ENCODE results near the gene CAD.

Gene CAD

GRCh38 chr2:27238976-27239375, 21.8 kb downstream of the CAD start:
- no peak for TF ChIP-seq CTCF (IDR thresholded peaks at IDR 0.05; ENCODE audit: low read depth, low read length)
- DNase-seq: no peak
- H3K4me1 ChIP-seq: no peaks in the 10 kb centered on the region
- peaks cover 99% of the 10 kb centered on the region for H3K36me3 ChIP-seq
- no peak overlapping the region for H3K4me3 ChIP-seq (ENCODE audit: low read depth, low read length)
- H3K9me3 ChIP-seq: no peaks in the 10 kb centered on the region
- H3K27me3 ChIP-seq: no peaks in the 10 kb centered on the region

GRCh38 chr2:27240406-27240805, 23.2 kb downstream of the CAD start:
- Histone ChIP-seq H3K27me3 (no peaks in the 10 kb centered on the region), H3K4me3 (ENCODE audit: low read depth, low read length) (no peak overlapping the region), H3K36me3 (peaks cover 93% of the 10 kb centered on the region), H3K9me3 (no peaks in the 10 kb centered on the region), H3K4me1 (no peaks in the 10 kb centered on the region)
- no peak for DNase-seq
- TF ChIP-seq CTCF (IDR thresholded peaks at IDR 0.05; ENCODE audit: low read depth, low read length): no peak

- no peaks in the 10 kb centered on the region for H3K9me3 ChIP-seq
- no peak for DNase-seq
- H3K4me3 ChIP-seq (ENCODE audit: low read depth, low read length): no peak overlapping the region
- H3K27me3 ChIP-seq: no peaks in the 10 kb centered on the region
- TF ChIP-seq CTCF (IDR thresholded peaks at IDR 0.05; ENCODE audit: low read depth, low read length): no peak
- peaks cover 78% of the 10 kb centered on the region for H3K36me3 ChIP-seq
- H3K4me1 ChIP-seq: no peaks in the 10 kb centered on the region
Measured at GRCh38 chr2:27241761-27242613, 24.8 kb downstream of the CAD start.

- no peak for TF ChIP-seq CTCF (IDR thresholded peaks at IDR 0.05; ENCODE audit: low read depth, low read length)
- Histone ChIP-seq H3K36me3 (peaks cover 73% of the 10 kb centered on the region), H3K4me3 (ENCODE audit: low read depth, low read length) (no peak overlapping the region), H3K4me1 (no peaks in the 10 kb centered on the region), H3K9me3 (no peaks in the 10 kb centered on the region), H3K27me3 (no peaks in the 10 kb centered on the region)
- DNase-seq: no peak
Measured at GRCh38 chr2:27242614-27242951, 25.4 kb downstream of the CAD start.

GRCh38 chr2:27243391-27244130, 26.4 kb downstream of the CAD start:
- no peak for TF ChIP-seq CTCF (IDR thresholded peaks at IDR 0.05; ENCODE audit: low read depth, low read length)
- H3K4me3 ChIP-seq (ENCODE audit: low read depth, low read length): no peak overlapping the region
- no peaks in the 10 kb centered on the region for H3K27me3 ChIP-seq
- no peaks in the 10 kb centered on the region for H3K9me3 ChIP-seq
- H3K36me3 ChIP-seq: peaks cover 63% of the 10 kb centered on the region
- no peaks in the 10 kb centered on the region for H3K4me1 ChIP-seq
- no peak for DNase-seq

GRCh38 chr2:27245116-27245515, 27.9 kb downstream of the CAD start:
- Histone ChIP-seq H3K4me1 (no peaks in the 10 kb centered on the region), H3K4me3 (ENCODE audit: low read depth, low read length) (no peak overlapping the region), H3K27me3 (no peaks in the 10 kb centered on the region), H3K36me3 (peaks cover 47% of the 10 kb centered on the region), H3K9me3 (no peaks in the 10 kb centered on the region)
- no peak for DNase-seq
- no peak for TF ChIP-seq CTCF (IDR thresholded peaks at IDR 0.05; ENCODE audit: low read depth, low read length)

Data from BE2C (cell line).